ENCODE data around the gene SGCA. TPM values are rescaled to one million over a fixed set of nuclear protein-coding genes. Genes with fewer than 3 reads are reported as not detected.

Gene SGCA
- total RNA-seq, 2 donors from 2014 or later: 0.51 to 2.6 TPM

DNA sequence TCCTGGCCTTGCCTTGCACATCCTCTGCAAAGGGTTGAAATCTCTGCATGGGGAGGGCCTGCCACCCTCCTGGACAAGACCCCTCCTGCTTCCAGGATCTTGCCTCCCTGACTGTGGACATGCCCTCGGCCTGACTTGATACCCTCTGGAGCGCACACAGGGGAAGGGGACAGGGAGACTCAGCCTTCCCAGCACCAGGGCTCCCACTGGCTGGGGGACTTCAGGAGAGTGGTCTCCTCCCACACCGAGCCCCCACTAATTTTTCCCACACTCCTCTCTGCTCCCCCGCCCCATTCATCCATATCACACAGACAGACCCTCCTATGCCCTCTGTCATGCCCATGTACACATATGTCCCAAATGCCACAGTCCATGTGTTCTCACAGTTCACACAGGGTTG lies 14.3 kb downstream of the SGCA start:
- Mint-ChIP-seq H3K36me3 (ENCODE audit: low read depth) (peaks cover under 1% of the 10 kb centered on the region), H3K27ac (peak overlapping the region; percentile 14)
- no peak overlapping the region for H3K4me3 ChIP-seq (ENCODE audit: low read length)

DNA sequence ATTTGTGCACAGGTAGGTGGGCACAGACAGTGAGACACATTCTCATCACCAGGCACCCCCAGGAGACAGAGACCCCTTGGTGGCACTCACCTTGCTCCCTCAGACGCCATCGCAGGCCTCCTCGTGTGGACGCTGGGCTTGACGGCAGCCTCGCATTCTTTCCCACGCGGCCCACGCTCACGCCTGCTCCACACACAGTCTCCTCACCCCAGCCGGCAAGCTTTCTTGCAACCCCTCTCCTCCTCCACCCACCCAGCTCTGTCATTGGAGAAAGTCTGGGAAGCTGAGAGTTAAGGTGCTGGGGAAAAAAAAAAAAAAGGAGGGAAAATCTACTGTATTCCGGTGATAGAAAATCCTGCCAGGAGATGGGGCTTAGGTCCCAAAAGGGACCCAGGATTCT lies 14.8 kb downstream of the SGCA start:
- no peak overlapping the region for H3K4me3 Mint-ChIP-seq
- peaks cover 26% of the 10 kb centered on the region for H3K4me1 Mint-ChIP-seq
- Histone ChIP-seq H3K36me3 (ENCODE audit: control insufficient read depth, insufficient read depth, low read length) (no peaks in the 10 kb centered on the region), H3K4me1 (ENCODE audit: control insufficient read depth, insufficient read depth, low read length) (peaks cover 3% of the 10 kb centered on the region), H3K9ac (ENCODE audit: extremely low read depth, low read length, poor library complexity, severe bottlenecking) (no peak overlapping the region), H3K9me3 (ENCODE audit: control insufficient read depth, low read length) (no peaks in the 10 kb centered on the region), H3K27me3 (ENCODE audit: control insufficient read depth, insufficient read depth, low read length, poor library complexity, severe bottlenecking) (no peaks in the 10 kb centered on the region), H3K4me3 (ENCODE audit: low read length) (no peak overlapping the region), H3K27ac (ENCODE audit: low read depth, low read length) (no peak overlapping the region)
- no peak overlapping the region for H3K27ac Mint-ChIP-seq
- peaks cover 5% of the 10 kb centered on the region for H3K36me3 Mint-ChIP-seq (ENCODE audit: low read depth)
- WGBS, 2 experiments (ENCODE audit: insufficient coverage in 1 of 2, insufficient read length in 1 of 2): 78% methylated on average over 11 of the region's 12 CpGs; no CpG with 5 or more reads in 1 of the 2 experiments
- TF ChIP-seq, protein P1, sequence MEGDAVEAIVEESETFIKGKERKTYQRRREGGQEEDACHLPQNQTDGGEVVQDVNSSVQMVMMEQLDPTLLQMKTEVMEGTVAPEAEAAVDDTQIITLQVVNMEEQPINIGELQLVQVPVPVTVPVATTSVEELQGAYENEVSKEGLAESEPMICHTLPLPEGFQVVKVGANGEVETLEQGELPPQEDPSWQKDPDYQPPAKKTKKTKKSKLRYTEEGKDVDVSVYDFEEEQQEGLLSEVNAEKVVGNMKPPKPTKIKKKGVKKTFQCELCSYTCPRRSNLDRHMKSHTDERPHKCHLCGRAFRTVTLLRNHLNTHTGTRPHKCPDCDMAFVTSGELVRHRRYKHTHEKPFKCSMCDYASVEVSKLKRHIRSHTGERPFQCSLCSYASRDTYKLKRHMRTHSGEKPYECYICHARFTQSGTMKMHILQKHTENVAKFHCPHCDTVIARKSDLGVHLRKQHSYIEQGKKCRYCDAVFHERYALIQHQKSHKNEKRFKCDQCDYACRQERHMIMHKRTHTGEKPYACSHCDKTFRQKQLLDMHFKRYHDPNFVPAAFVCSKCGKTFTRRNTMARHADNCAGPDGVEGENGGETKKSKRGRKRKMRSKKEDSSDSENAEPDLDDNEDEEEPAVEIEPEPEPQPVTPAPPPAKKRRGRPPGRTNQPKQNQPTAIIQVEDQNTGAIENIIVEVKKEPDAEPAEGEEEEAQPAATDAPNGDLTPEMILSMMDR (conservative IDR thresholded peaks at IDR 0.05): no peak
- no peak for DNase-seq
- no peaks in the 10 kb centered on the region for H3K9me3 Mint-ChIP-seq
- H3K27me3 Mint-ChIP-seq (ENCODE audit: insufficient read depth): no peaks in the 10 kb centered on the region

More for the DNA sequence above, 14.3 kb downstream of the SGCA start:
- H3K9me3 ChIP-seq (ENCODE audit: control insufficient read depth, low read length): no peaks in the 10 kb centered on the region
- H3K4me1 ChIP-seq (ENCODE audit: control insufficient read depth, insufficient read depth, low read length): peaks cover 3% of the 10 kb centered on the region
- H3K36me3 ChIP-seq (ENCODE audit: control insufficient read depth, insufficient read depth, low read length): no peaks in the 10 kb centered on the region
- peaks cover 26% of the 10 kb centered on the region for H3K4me1 Mint-ChIP-seq
- H3K27me3 Mint-ChIP-seq (ENCODE audit: insufficient read depth): no peaks in the 10 kb centered on the region
- H3K4me3 Mint-ChIP-seq: no peak overlapping the region
- no peak for DNase-seq
- H3K9me3 Mint-ChIP-seq: no peaks in the 10 kb centered on the region
- no peak overlapping the region for H3K27ac ChIP-seq (ENCODE audit: low read depth, low read length)
- no peaks in the 10 kb centered on the region for H3K27me3 ChIP-seq (ENCODE audit: control insufficient read depth, insufficient read depth, low read length, poor library complexity, severe bottlenecking)
- TF ChIP-seq, protein P1 (conservative IDR thresholded peaks at IDR 0.05): no peak
- no peak overlapping the region for H3K9ac ChIP-seq (ENCODE audit: extremely low read depth, low read length, poor library complexity, severe bottlenecking)
- 81% methylated on average over 4 of the region's 4 CpGs; no CpG with 5 or more reads in 1 of the 2 experiments for WGBS, 2 experiments (ENCODE audit: insufficient coverage in 1 of 2, insufficient read length in 1 of 2)

DNA sequence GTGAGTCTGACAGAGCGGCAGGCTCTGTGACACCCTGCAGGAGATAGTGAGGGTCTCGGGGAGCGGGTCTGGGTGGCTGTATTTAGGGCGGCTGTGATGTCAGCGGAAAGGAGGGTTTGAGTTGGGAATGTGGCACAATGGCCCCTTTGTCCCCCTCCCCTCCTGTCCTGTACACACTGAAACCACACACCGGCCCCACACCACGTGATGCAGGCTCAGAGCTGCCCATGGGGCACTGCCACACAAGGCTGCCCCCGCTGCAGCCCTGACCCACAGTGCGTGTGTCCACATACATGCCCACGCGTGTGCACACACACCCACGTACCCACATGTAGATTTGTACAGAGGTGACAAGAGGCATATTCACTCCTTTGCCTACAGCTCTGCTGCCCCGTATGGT lies 15.3 kb downstream of the SGCA start:
- Mint-ChIP-seq H3K4me3 (no peak overlapping the region), H3K4me1 (peaks cover 26% of the 10 kb centered on the region), H3K27me3 (ENCODE audit: insufficient read depth) (no peaks in the 10 kb centered on the region), H3K36me3 (ENCODE audit: low read depth) (peaks cover 10% of the 10 kb centered on the region), H3K27ac (no peak overlapping the region), H3K9me3 (no peaks in the 10 kb centered on the region)
- H3K9ac ChIP-seq (ENCODE audit: extremely low read depth, low read length, poor library complexity, severe bottlenecking): no peak overlapping the region
- H3K36me3 ChIP-seq (ENCODE audit: control insufficient read depth, insufficient read depth, low read length): no peaks in the 10 kb centered on the region
- no peak overlapping the region for H3K4me3 ChIP-seq (ENCODE audit: low read length)
- H3K4me1 ChIP-seq (ENCODE audit: control insufficient read depth, insufficient read depth, low read length): peaks cover 3% of the 10 kb centered on the region
- no peak for DNase-seq
- H3K27me3 ChIP-seq (ENCODE audit: control insufficient read depth, insufficient read depth, low read length, poor library complexity, severe bottlenecking): no peaks in the 10 kb centered on the region
- H3K27ac ChIP-seq (ENCODE audit: low read depth, low read length): no peak overlapping the region
- WGBS, 2 experiments (ENCODE audit: insufficient coverage in 1 of 2, insufficient read length in 1 of 2): 97 to 100% methylated on average over 6 to 13 of the region's 13 CpGs
- no peaks in the 10 kb centered on the region for H3K9me3 ChIP-seq (ENCODE audit: control insufficient read depth, low read length)
- TF ChIP-seq, protein P1 (conservative IDR thresholded peaks at IDR 0.05): no peak

All from endodermal cell (in vitro differentiated cells).